Left renal pelvis (tissue), 4 donors: Measurements from ENCODE around the gene PIEZO2. TPM values are rescaled to one million over a fixed set of nuclear protein-coding genes. Genes with fewer than 3 reads are reported as not detected.
"Not testable (repeated sequence)": the region's sequence is repeated elsewhere in the genome, so short reads cannot be mapped to it uniquely, and the experiment has no call there.

ENCODE experiments used
- DNase-seq, 4 donors: peaks; one replicate each; pipeline ENCODE4 v3.0.0-alpha.2; 2013; ENCODE audit warnings: low read depth in 4 of 4, low spot score in 3 of 4
- polyA plus RNA-seq, 4 donors: library from polyadenylated mRNA; unstranded; fragments of 120-200 nt; gene quantifications; one replicate each; pipeline ENCODE4 v1.2.1, GENCODE V29; 2013; ENCODE audit not compliant: insufficient read length in 4 of 4

Gene PIEZO2
- polyA plus RNA-seq, 4 donors, result 14.7 to 30.7 (median 19.1) TPM

DNA sequence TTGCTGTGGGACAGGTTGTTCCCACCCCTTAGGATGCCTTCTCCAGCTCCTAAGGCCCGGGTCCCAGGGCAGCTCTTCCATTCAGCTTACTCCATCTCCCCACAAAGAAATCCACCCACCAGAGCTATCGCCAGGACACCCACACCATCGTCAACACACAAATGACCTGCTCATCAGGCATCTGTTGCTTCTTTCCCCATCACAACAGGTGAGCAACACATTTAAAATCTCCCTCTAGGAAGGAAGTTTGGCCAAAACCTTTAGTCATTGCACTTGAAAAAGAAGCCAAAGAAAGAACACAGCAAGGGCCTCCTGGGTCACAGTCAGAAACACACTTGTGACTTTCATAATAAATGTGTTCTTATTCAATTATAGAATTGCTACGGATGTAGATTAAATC is 289.0 kb downstream of the PIEZO2 start:
- no peak for DNase-seq

DNA sequence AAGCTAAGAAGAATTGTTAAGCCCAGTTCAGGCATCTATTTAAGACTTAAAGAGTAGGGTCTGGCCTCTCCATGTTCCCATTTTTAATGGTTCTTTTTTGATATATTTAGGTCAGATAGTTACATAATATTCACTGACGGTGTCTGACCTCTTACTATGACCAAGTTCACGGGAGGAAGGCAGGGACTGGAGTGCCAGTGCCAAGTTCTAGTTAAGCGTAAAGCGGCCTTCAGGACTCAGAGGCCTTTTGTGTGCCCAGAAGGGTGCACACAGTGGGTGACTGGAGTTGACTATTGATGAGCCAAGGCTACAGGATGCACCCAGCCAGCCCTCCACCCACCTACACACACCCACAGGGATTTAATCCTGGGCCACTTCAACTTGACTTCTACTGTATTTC is 290.9 kb downstream of the PIEZO2 start:
- no peak for DNase-seq

DNA sequence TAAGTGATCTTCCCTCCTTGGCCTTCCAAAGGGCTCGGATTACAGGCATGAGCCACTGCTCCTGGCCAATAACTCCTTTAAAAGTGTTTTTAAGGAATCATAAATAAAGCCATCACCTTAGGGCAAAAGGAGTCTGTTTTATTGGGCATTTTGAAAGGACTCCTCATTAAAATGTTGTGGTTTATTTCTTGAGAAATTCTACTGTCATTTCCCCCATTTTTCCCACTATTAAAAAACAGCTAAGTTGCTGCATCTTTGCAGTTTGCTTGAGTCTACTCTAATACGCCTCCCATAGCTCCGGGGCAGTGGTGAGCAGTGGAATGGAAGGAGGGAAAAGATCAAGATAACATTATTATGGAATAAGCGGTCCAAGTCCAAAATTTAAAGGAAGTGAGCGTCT is 293.2 kb downstream of the PIEZO2 start:
- no peak for DNase-seq

DNA sequence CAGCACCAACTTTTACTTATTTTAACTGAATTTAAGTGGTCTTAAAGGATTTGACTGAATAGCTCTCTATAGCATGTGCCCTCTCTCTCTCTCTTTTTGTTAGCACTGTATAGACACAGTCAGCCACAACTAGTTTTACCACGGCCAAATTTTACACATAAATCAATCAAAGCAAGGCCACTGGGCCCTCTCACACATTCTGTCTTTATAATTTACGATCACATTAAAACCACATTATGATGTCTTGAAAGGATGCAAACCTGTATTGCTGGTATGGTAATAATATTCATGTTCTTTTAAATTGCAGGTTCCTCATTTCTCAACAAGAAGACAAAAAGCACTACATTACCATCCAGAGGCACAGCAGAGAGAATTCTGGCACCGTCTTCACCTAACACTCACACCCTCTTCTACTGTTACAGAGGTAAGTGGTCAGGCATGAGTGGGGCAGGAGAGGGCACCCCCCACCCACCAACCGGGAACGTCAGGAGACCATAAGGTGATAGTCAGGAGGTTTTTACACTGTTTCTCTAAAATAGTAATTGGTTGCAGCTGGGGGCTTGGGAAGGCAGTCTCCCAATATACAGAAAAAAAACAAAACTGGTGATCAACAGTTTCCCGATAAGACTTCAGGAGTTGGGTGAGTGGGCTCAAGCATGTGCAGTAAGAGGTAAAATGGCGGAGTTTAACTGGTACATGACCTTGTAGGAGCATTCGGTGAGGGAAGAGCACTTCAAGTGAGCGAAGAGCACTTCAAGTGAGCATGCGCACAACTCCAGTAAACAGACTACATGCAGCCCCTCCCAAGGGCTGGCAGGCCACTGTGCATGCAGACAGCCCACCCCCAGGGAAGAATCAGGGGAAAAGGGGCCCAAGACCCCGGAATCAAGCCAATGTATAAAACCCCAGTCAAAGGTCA is 296.7 kb downstream of the PIEZO2 start:
- DNase-seq, result no peak

DNA sequence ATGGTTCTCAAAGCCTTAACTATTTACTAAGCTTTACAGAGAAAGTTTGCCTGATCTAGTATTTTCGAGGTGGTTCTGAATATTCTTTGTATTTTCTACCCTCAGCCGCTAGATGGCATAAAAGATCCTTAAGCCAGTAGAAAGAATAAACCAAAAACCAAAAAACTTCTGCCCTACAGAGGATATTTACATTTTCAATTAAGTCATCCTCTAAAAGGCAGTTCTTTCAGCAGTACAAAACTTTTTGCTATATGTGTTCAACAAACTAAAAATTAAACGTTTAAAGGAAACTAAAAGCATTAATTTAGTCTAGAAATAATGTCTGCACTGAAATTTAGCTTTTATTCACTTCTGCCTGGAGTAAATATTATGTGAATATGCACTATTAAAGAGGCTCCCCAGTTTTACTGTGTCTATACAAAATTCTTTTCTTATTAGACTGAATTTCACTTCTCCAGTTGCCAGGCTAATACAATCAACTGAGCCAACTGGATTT is 297.5 kb downstream of the PIEZO2 start:
- DNase-seq, result peak in 3 of 4 donors; percentile 40 to 51 (median 46)

DNA sequence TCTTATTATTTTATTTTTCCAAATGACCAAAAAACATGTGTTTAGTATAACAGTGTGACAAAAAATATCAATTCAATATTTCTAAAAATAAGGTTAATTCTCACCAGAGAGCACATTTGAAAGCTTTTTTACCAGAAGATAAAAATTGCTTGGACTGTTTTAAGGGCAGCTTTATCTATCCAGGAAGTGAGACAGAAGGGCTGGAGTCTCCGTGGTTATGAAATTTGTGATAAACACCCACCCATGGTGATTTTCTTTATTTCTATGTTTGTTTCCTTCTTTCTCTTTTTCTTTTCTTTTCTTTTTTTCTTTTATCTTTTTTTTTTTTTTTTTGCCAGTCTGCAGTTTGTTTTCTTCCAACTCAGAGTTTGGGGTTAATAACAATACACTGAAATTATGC is 298.5 kb downstream of the PIEZO2 start:
- DNase-seq, result no peak

DNA sequence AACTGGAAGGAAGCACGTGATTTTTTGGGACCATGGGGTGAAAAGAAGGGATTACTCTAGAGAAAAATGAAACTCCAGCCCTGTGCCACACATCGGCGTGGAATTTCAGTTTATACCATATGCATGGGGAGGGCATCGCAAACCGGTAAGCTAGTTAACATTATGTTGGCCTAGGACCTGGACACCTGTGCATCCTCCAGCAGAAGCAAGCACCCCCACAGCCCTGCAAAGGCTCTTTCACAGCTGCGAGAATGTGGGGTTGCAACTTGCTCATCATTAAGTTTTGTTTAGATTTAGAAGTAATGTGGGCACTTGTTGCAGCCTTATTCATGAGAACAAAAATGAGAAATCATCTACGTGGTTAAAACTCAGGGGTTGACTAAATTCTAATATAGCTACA is 299.2 kb downstream of the PIEZO2 start:
- DNase-seq, result no peak

DNA sequence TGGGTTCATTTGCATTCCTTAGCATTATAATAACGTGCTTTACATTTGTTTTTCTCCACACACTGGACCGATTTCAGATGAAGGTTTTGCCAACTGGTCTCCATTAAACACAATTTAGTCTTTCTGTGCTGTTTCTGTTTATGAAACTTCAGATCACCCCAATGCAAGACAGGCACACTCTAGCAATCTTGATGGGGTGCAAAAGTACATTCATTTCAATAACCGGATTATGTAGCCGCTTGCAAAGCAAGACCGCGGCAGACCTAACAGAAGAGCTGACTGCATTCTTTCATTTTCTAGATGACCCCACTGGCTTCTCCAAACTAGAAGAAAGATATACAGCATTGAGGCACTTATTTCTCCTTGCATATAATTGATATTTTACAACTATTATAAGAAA is 301.5 kb downstream of the PIEZO2 start:
- no peak for DNase-seq

DNA sequence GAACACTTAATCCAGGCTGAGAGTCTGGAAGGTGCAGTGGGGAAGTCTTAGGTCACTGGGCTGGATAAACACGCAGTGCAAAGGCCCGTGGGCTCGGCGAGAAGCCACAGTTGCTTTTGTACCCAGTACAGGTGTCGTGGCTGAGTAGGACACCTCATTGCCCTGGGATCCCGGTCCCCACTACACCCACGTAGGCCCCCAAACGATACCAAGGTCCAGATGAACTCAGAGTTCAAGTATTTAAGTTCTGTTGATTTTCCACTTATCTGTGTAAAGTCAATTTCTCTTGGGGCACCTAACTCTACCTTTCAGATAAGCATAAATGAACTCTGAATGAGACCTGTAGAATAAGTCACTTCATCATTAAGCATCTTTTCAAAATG is 302.0 kb downstream of the PIEZO2 start:
- no peak for DNase-seq

DNA sequence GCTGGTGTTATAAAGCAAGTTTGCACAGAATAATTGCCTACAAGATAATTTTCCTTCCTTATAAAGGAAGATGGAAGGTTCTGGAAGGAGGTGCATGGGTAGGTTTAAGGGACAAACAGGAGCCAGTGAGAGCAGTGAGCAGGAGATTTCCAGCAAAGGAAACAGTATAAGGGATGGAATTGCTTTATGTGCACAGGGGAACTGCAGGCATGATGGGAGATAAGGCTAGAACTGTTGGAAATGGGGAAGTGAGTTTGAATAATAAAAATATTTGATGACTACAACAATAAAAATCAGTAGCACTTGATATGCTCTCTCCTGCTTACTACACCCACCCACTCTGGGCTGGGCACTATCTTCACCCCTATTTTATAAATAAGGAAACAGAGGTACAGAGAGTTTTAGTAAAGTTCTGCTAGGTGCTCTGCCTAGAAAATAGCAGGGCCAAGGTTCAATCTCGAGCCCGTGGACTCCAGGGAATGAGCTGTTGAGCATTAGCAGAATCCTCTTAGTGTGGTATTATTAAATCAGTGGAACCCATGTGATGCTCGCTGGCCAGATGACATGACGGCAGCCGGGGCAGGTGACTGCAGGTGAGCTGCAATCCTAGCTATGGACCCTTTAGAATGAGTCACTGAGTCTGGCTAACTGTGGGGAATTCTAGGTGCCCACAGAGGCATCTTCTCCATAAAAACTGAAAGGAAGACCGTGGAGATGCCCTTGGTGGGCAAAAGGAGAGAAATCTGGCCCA is 302.5 kb downstream of the PIEZO2 start:
- no peak for DNase-seq

DNA sequence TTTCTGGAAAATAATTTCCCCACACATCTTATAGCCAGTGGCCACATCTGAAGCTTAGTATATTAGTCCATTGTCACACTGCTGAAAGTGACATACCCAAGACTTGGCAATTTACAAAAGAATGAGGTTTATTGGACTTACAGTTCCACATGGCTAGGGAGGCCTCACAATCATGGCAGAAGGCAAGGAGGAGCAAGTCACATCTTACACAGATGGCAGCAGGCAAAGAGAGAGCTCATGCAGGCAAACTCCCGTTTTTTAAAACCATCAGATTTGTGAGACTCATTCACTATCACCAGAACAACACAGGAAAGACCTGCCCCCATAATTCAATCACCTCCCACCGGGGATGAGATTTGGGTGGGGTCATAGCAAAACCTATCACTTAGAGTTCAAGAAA is 303.3 kb downstream of the PIEZO2 start:
- not testable (repeated sequence) for DNase-seq

DNA sequence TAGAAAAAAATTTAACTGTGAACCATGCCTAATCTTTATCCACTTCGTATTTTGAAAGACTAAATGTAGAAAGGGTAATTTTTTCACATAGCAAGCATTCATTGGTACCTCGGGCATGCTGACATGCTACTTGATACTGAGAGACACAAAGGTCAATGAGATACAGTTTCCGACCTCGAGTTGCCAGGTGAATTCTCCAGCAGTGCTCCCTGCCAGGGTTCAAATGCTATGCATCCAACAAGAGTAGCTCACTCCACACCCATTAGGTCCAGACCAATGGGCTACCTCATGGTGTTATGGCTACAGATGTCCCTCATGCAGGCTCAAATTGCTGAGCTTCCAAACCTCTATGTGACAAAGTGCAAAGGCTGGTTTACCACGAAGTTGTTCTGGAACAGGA is 305.8 kb downstream of the PIEZO2 start:
- no peak for DNase-seq

DNA sequence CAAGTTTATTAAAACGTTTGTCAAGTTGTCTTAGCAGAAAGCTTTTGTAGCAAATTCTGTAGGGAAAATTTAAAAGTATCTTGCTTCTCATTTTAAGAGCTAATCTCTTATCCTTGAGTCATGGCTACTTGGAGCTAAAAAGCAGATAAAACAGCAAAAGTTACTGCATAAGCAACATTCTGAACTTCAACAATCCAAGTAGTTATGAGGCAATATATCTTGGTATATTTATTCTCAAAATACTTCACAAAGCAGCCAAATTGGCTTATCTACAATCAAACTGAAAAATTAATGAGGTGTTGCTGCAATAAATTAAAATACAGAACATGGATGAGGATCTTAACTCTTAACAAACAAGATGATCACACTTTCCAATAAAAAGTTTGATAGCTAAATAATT is 306.5 kb downstream of the PIEZO2 start:
- no peak for DNase-seq

DNA sequence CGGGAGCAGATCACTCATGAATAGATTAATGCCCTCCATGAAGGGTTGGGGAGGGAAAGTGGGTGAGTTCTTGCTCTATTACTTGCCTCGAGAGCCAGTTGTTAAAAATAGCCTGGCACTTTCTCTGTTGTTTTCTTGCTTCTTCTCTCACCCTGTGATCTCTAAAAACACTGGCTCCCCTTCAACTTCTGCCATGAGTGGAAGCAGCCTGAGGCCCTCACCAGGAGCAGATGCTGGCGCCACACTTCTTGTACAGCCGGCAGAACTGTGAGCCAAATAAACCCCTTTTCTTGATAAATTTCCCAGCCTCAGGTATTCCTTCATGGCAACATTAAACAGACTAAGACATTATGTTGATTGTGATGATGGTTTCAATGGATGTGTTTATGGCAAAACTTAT is 307.0 kb downstream of the PIEZO2 start:
- DNase-seq, result no peak

DNA sequence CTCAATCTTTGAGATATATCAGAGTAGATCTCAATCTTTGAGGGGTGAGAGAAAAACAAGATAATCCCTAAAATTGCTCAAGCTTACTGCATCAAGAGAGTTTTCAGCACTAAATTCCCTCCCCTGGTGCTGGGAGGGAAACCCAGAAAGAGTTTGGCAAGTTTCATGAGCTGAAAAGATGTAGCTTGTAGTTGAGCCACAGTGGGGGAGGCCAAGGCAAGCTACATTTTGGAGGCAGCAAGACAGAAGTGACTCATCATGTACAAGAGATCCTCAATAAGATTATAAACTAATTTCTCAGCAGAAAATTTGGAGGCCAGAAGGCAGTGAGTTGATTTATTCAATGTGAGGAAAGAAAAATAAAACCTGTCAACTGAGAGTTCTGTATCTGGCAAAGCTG is 308.2 kb downstream of the PIEZO2 start:
- no peak for DNase-seq

DNA sequence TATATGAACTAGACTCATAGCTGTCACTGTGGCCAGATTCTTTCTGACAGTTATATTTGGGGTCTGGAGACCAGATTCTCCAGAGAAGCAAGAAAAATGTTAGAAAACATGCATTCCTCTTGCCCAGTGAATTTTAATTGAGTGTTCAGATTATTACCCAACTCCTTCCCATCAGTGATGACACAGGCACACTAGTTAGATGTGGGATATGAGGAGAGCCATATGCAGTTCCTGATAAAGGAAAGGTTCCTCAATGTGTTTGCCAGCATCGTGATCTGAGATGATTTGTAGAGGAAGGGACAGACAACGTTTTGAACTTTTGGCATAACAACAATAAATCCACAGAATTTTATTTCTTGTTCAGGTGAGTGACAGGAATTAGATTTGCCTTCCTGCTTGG is 308.6 kb downstream of the PIEZO2 start:
- DNase-seq, result no peak

DNA sequence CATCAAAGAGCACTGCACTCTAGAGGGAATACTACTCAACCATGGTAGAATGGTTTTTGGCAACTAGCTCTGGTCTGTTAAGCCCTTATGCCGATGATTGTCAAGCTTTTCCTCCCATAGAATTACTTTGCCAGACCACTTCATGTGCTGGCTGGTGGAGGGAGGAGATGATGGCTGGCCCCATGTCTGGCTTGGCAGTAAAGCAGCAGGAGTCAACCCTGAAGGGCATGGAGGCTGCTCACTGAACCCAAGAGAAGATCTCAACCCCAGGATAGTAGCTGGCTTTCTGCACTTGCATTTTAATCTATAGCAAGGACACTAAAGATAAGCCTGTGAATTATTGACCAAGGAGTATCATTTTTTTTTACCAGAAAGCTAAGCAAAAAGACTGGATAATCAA is 309.9 kb downstream of the PIEZO2 start:
- no peak for DNase-seq

DNA sequence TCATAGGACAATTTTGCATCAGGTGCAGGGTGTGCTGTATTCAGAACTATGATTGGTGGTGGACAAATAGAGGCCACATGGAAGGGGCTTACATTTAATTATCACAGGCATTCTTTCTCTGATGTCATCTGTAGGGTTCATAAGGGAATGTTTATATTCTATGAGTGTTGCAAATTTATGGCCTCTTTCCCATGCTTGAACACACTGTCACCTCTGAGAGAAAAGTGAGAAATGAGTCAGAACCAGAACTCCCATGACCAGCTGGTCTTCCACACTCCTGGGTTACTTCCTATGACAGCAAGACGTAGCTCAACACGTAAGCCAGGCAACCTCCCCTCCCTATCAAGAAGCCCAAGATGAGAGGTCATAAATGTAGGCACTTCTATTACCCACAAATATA is 310.8 kb downstream of the PIEZO2 start:
- DNase-seq, result no peak

DNA sequence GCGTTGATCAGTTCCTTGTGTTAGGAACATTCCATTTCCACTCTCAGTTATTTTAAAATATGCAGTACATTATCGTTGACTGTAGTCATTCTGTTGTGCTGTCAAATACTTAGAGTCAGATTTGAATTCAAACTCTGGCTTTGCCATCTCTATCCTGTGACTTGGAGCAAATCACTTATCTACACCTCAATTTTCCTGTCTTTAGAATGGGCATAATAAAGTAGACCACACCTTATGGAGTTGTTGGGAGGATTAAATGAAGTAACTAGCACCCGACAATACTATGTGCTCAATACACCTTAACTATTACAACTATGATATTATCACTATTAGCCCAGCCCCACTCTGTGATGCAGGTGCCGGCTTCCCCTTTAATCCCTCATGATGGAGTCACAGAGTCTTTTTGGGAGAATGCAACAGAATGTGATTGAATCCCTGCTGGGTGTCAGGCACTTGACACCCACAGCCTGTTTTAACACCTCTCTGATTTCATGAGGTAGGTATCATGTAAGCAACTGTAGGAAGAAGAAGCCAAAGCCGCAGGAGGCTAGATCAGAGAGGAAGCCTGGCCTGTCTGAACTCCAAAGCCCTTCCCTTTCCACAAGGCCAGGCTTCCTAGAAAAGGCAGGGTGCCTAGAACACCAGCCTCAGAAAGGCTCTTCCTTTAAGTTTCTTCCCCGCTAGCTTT is 315.1 kb downstream of the PIEZO2 start:
- no peak for DNase-seq

DNA sequence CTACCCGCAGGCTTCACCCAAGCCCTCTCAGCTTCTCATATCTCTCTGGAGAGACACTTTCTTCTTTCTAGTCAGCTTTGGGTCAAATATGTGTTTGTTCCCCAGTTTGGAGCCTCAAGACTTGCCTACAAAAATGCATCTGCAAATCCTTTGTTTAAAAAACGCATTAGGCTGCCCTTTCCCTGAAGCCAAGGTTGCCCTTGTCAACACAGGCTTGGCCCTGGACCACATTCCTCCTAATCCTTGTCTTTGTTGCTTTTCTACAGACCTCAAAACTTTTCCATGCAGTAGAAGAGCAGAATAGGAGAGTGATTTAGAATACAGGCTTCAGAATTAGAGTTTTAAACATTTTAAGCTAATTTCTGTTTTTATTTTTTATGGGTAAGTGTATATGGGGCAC is 315.7 kb downstream of the PIEZO2 start:
- DNase-seq, result no peak

DNA sequence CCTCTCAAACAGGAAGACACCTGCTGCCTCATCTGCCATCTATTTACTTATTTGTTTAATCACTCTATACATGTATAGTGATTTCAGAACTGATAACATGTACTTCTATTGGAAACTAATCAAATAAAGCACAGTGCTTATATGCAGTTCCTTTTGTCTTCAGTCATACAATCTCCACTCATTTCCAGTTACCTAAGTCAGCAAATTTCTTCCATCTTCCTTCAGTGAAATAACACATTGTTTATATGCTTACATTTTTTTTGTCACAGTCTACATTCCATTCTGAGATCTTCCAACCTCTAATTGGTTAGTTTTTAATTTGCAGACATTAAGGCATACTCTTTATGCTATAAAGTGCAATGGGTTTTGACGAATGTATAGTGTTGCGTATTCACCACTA is 323.0 kb downstream of the PIEZO2 start:
- DNase-seq, result no peak
